Large intestine (tissue), 3 donors: ENCODE measurements around the gene RBM24. TPM values are rescaled to one million over a fixed set of nuclear protein-coding genes. Genes with fewer than 3 reads are reported as not detected.

Source experiments
- DNase-seq, 2 donors: peaks; one replicate each; pipeline versions ENCODE4 v3.0.0 to v3.0.0-alpha.2; 2013
- H3K27ac ChIP-seq: one replicate; pipeline ENCODE4 v1.5.1; 2013; ENCODE audit warnings: low read length
- H3K27me3 ChIP-seq: 2 replicates; pipeline ENCODE4 v1.6.1; 2013; ENCODE audit warnings: low read length; ENCODE audit not compliant: control insufficient read depth, insufficient read depth
- H3K36me3 ChIP-seq: 2 replicates; pipeline ENCODE4 v1.6.1; 2013; ENCODE audit warnings: low read length; ENCODE audit not compliant: control insufficient read depth, insufficient read depth
- H3K4me1 ChIP-seq: one replicate; pipeline ENCODE4 v1.6.1; 2013; ENCODE audit warnings: low read length; ENCODE audit not compliant: control insufficient read depth, insufficient read depth
- H3K4me3 ChIP-seq: one replicate; pipeline ENCODE4 v1.5.1; 2013; ENCODE audit warnings: low read length
- H3K9me3 ChIP-seq: one replicate; pipeline ENCODE4 v1.6.1; 2013; ENCODE audit warnings: mild to moderate bottlenecking, low read depth, low read length, moderate library complexity; ENCODE audit not compliant: control insufficient read depth
- WGBS: methylation state at CpG from one replicate; pipeline ENCODE4 v1.1.5; 2013; ENCODE audit warnings: low lambda C conversion rate; ENCODE audit not compliant: insufficient coverage; 5-methylcytosine and 5-hydroxymethylcytosine counted together
- polyA plus RNA-seq: library from polyadenylated mRNA; unstranded; fragments of 120-200 nt; gene quantifications from one replicate; pipeline ENCODE4 v1.2.1, GENCODE V29; 2013

RBM24 gene
- polyA plus RNA-seq, 1 donor, result 3.6 TPM

DNA sequence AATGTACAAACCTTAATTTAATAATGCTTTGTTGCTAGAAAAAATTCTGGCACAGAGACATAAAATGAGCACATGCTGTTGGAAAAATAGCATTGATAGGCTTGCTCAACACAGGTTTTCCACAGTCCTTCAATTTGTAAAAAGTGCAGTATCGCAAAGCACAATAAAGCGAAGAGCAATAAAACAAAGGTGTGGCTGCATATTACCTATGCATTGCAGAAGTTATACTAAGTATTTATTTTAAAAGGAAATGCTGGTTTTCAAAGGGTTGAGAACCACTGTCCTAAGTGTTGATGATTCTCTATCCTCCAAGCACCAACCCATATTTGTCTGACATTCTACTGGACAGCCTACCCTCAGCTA, 58.1 kb downstream of the RBM24 start:
- H3K36me3 ChIP-seq, result no peaks in the 10 kb centered on the region
- H3K4me3 ChIP-seq, result no peak overlapping the region
- no peaks in the 10 kb centered on the region for H3K9me3 ChIP-seq
- peak in 1 of 2 donors; percentile 40 for DNase-seq
- H3K4me1 ChIP-seq, result no peaks in the 10 kb centered on the region
- no peaks in the 10 kb centered on the region for H3K27me3 ChIP-seq
- no peak overlapping the region for H3K27ac ChIP-seq
- no CpG with 5 or more reads among the region's 2 CpGs for WGBS

DNA sequence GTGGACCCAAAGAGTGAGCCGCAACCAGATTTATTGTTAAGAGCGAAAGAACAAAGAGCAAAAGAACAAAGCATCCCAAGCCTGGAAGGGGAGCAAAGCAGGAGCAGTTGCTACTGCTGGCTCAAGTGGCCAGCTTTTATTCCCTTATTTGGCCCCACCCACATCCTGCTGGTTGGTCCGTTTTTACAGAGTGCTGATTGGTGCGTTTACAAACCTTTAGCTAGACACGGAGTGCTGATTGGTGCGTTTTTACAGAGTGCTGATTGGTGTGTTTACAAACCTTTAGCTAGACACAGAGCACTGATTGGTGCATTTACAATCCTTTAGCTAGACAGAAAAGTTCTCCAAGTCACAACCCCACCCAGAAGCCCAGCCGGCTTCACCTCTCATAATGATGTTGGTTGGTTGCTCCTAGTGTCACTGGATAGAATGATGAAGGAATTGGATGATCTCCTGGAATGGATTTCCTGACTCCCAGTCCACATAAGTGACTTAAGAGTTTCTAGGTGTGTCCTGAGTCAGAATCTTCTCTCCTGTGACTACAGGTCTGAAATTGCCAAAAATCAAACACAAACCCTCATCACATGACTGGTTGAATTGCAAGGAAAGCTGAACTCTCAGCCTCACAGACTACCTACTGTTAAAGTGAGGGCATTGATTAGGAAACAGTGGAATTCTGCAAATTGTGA, 60.1 kb downstream of the RBM24 start:
- Histone ChIP-seq H3K4me3 (no peak overlapping the region), H3K36me3 (no peaks in the 10 kb centered on the region), H3K4me1 (no peaks in the 10 kb centered on the region), H3K27ac (no peak overlapping the region), H3K27me3 (no peaks in the 10 kb centered on the region), H3K9me3 (no peaks in the 10 kb centered on the region)
- 100% methylated on average over 2 of the region's 7 CpGs for WGBS
- no peak for DNase-seq

DNA sequence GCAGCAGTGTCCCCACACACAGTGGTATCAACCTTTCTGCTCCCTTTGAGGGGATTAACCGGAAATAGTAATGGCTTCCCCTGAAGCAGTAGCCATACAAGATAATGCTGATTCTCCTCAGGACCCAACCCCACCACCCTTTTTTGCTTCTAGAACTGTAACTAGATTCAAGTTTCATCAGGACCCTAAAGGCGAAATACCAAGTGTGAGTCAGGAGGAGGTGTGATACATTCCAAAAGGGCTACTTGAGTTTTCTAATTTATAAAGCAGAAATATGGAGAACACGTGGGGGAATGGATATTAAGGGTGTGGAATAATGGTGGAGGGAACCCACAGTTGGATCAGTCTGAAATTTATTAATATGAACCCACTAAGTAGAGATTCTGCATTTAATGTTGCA, 60.7 kb downstream of the RBM24 start:
- Histone ChIP-seq H3K27me3 (no peaks in the 10 kb centered on the region), H3K4me3 (no peak overlapping the region), H3K4me1 (no peaks in the 10 kb centered on the region), H3K9me3 (no peaks in the 10 kb centered on the region), H3K27ac (no peak overlapping the region), H3K36me3 (no peaks in the 10 kb centered on the region)
- DNase-seq, result no peak
- 100% methylated on average over 1 of the region's 3 CpGs for WGBS

DNA sequence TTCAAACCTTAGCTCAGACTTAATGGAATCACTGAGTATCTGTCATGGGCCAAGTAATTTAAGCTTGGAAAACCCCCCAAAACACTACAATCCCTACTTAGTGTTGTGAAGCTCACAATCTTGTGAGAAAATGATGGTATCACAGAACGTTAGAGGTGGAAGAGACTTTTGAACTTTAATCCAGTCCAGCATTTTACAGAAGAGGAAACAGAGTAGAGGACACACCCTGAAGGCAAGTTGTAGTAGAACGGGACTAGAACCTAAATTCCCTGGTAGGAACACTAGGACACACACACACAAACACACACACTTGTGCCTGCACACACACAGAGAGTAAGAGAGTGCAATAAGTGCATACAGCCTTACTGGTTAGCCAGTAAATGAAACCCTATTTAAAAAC, 62.1 kb downstream of the RBM24 start:
- Histone ChIP-seq H3K4me3 (no peak overlapping the region), H3K27me3 (no peaks in the 10 kb centered on the region), H3K9me3 (no peaks in the 10 kb centered on the region), H3K4me1 (no peaks in the 10 kb centered on the region), H3K36me3 (no peaks in the 10 kb centered on the region), H3K27ac (no peak overlapping the region)
- WGBS, result no CpG with 5 or more reads among the region's 2 CpGs
- DNase-seq, result no peak

Other genes with a start within 250 kb of the RBM24 start
- gene STMND1, start 179.3 kb upstream of the RBM24 start, polyA plus RNA-seq, result 0.61 TPM
- gene CAP2, start 112.2 kb downstream of the RBM24 start, polyA plus RNA-seq, result 11.2 TPM